Mesothelial cell of epicardium (in vitro differentiated cells): ENCODE measurements around the gene SPC24. TPM values are rescaled to one million over a fixed set of nuclear protein-coding genes. Genes with fewer than 3 reads are reported as not detected.
A peak's percentile ranks its signal among the peaks of the same experiment; 100 is the strongest.
"Not testable (repeated sequence)": the region's sequence is repeated elsewhere in the genome, so short reads cannot be mapped to it uniquely, and the experiment has no call there.

Experiments
- DNase-seq, 2 experiments: peaks; one replicate each; pipeline ENCODE4 v3.0.0; 2021; ENCODE audit warnings: low spot score in 2 of 2; ENCODE audit not compliant: unreplicated experiment in 2 of 2
- H3K27ac Mint-ChIP-seq: 2 replicates; pipeline ENCODE4 v1.8.0; 2021; ENCODE audit warnings: mixed read lengths
- H3K27me3 Mint-ChIP-seq: 2 replicates; pipeline ENCODE4 v1.8.0; 2021; ENCODE audit warnings: low read depth, mixed read lengths
- H3K36me3 Mint-ChIP-seq: 2 replicates; pipeline ENCODE4 v1.8.0; 2021; ENCODE audit warnings: mixed read lengths
- H3K4me1 Mint-ChIP-seq: 2 replicates; pipeline ENCODE4 v1.8.0; 2021; ENCODE audit warnings: mixed read lengths
- H3K4me3 Mint-ChIP-seq: 2 replicates; pipeline ENCODE4 v1.8.0; 2021; ENCODE audit warnings: mild to moderate bottlenecking, moderate library complexity, mixed read lengths
- H3K9me3 Mint-ChIP-seq: 2 replicates; pipeline ENCODE4 v1.8.0; 2021; ENCODE audit warnings: mixed read lengths
- total RNA-seq: library from RNA; stranded (reverse); gene quantifications from 3 replicates; pipeline ENCODE4 v1.2.1, GENCODE V29; 2021
- TF ChIP-seq, protein P1 (sequence below): fragments of 200-600 bp; sonication (generic); IDR thresholded peaks from one replicate; pipeline ENCODE4 v1.5.0; 2021; ENCODE audit warnings: antibody characterized with exemption; ENCODE audit not compliant: unreplicated experiment

The SPC24 gene
- total RNA-seq, 1 donor from 2014 or later = 22.0 TPM

DNA sequence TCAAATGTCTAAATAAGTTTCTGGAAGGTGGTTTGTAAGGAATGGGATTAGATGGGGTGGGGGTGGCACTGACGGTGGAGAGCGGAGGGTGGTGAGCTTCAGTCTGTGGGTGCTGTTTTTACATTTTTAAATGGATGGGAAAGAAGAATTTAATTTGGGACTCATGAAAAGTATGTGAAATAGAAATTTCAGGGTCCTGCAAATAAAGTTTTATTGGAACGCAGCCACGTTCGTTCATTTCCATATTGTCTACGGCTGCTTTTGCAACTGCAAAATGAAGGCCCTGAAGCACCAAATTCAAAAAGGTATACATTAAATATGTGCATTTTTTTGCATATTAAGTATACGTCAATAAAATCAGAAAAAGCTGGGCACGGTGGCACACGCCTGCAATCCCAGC lies 31.9 kb upstream of the SPC24 start:
- Mint-ChIP-seq H3K9me3 (peaks cover 5% of the 10 kb centered on the region), H3K36me3 (peaks cover 32% of the 10 kb centered on the region), H3K4me3 (no peak overlapping the region), H3K27me3 (no peaks in the 10 kb centered on the region), H3K27ac (peak overlapping the region; percentile 32), H3K4me1 (peaks cover 6% of the 10 kb centered on the region)
- no peak for DNase-seq
- TF ChIP-seq, protein P1, sequence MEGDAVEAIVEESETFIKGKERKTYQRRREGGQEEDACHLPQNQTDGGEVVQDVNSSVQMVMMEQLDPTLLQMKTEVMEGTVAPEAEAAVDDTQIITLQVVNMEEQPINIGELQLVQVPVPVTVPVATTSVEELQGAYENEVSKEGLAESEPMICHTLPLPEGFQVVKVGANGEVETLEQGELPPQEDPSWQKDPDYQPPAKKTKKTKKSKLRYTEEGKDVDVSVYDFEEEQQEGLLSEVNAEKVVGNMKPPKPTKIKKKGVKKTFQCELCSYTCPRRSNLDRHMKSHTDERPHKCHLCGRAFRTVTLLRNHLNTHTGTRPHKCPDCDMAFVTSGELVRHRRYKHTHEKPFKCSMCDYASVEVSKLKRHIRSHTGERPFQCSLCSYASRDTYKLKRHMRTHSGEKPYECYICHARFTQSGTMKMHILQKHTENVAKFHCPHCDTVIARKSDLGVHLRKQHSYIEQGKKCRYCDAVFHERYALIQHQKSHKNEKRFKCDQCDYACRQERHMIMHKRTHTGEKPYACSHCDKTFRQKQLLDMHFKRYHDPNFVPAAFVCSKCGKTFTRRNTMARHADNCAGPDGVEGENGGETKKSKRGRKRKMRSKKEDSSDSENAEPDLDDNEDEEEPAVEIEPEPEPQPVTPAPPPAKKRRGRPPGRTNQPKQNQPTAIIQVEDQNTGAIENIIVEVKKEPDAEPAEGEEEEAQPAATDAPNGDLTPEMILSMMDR = no peak

DNA sequence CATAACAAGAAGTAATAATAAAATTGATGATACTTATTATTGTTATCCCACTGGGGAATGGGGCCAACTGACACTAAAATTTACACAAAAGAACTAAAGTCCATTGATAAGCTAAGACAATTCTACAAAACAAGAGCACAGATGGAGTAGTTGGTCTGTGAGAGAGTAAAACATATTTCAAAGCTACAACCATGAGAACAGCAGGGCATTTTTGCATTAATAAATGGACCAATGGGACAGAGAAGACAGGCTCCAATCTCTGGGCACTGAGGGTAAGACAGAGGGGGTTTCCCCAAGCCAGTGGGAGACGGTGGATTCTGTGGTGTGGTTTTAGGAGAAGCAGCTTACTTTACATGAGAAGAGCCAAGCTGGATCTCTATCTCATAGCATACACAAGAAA lies 27.4 kb upstream of the SPC24 start:
- TF ChIP-seq, protein P1 = no peak
- Mint-ChIP-seq H3K27me3 (no peaks in the 10 kb centered on the region), H3K4me1 (peaks cover 1% of the 10 kb centered on the region), H3K27ac (no peak overlapping the region), H3K4me3 (no peak overlapping the region), H3K36me3 (peaks cover 29% of the 10 kb centered on the region), H3K9me3 (peaks cover 5% of the 10 kb centered on the region)
- no peak for DNase-seq

DNA sequence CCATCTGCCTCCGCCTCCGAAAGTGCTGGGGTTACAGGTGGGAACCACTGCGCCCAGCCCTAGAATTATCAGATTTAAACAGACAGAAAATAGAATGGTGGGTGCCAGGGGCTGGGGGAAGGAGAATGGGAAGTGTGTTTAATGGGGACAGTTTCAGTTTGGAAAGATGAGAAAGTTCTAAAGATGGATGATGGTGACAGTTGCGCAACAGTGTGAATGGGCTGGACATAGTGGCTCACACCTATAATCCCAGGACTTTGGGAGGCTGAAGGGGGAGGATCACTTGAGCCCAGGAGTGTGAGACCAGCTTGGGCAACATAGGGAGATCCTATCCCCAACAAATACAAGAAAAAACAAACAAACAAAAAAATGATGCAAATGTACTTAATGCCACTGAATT lies 25.9 kb upstream of the SPC24 start:
- TF ChIP-seq, protein P1 = no peak
- H3K4me3 Mint-ChIP-seq = no peak overlapping the region
- peak overlapping the region; percentile 35 for H3K27ac Mint-ChIP-seq
- H3K9me3 Mint-ChIP-seq = peaks cover 5% of the 10 kb centered on the region
- DNase-seq = no peak
- peaks cover 1% of the 10 kb centered on the region for H3K4me1 Mint-ChIP-seq
- no peaks in the 10 kb centered on the region for H3K27me3 Mint-ChIP-seq
- peaks cover 28% of the 10 kb centered on the region for H3K36me3 Mint-ChIP-seq

DNA sequence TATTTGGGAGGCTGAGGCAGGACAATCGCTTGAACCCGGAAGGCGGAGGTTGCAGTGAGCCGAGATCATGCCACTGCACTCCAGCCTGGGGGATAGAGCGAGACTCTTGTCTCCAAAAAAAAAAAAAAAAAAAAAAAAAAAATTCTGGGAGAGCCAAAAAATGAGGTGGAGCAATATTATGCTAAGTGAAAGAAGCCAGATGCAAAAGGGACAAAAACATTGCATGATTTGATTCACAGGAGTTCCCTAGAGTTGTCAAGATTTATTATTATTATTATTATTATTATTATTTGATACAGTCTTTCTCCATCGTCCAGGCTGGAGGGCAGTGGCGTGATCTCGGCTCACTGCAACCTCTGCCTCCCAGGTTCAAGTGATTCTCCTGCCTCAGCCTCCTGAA lies 25.4 kb upstream of the SPC24 start:
- H3K27me3 Mint-ChIP-seq, H3K4me3 Mint-ChIP-seq, H3K4me1 Mint-ChIP-seq, H3K9me3 Mint-ChIP-seq, H3K27ac Mint-ChIP-seq, DNase-seq: not testable (repeated sequence)
- H3K36me3 Mint-ChIP-seq = peaks cover 33% of the 10 kb centered on the region

DNA sequence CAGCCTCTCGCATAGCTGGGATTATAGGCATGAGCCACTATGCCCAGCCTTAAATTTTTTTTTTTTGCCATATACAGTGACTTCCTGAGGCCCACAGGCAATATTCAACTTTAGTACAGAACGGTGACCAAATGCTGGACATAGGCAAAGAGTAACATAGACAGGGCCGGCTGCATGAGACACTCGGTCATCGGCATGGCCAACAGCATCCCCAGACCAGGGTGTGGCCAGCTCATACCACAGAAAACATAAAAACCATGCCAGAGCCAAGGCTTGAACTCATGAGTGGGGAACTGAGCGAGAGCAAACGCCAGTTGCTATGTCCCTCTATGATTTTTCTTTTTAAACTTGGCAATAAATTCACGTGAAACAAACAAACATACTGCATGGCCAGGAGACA lies 24.8 kb upstream of the SPC24 start:
- TF ChIP-seq, protein P1 = no peak
- H3K27ac Mint-ChIP-seq = no peak overlapping the region
- no peak overlapping the region for H3K4me3 Mint-ChIP-seq

DNA sequence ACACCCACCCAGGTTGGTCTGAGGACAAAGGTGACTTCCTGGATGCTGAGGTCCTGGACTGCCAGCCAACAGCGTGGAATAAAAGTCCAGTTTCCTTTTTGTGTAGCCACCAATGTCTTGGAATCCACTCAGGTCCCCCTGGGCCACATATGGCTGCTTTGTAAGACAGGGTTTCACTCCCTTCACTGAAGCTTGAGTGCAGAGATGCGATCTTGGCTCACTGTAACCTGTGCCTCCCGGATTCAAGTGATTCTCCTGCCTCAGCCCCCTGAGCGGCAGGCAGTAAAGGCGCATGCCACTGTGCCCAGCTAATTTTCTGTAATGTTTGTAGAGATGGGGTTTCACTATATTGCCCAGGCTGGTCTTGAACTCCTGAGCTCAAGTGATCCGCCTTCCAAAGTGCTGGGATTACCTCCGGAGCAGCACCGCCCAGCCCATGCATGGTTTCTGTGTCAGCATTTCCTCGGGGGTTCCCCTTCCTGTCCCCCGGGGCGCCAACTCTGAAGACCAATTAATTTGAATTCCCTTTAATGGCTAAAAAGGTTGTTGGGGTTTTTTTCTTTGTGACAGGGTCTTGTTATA lies 24.2 kb upstream of the SPC24 start:
- no peak overlapping the region for H3K27ac Mint-ChIP-seq
- peaks cover 5% of the 10 kb centered on the region for H3K9me3 Mint-ChIP-seq
- TF ChIP-seq, protein P1 = no peak
- H3K4me3 Mint-ChIP-seq = no peak overlapping the region
- H3K36me3 Mint-ChIP-seq = peaks cover 33% of the 10 kb centered on the region
- no peaks in the 10 kb centered on the region for H3K4me1 Mint-ChIP-seq
- no peak for DNase-seq
- H3K27me3 Mint-ChIP-seq = no peaks in the 10 kb centered on the region

More for the DNA sequence above, 24.8 kb upstream of the SPC24 start:
- Mint-ChIP-seq H3K27me3 (no peaks in the 10 kb centered on the region), H3K4me1 (no peaks in the 10 kb centered on the region), H3K36me3 (peaks cover 33% of the 10 kb centered on the region), H3K9me3 (peaks cover 5% of the 10 kb centered on the region)
- no peak for DNase-seq

DNA sequence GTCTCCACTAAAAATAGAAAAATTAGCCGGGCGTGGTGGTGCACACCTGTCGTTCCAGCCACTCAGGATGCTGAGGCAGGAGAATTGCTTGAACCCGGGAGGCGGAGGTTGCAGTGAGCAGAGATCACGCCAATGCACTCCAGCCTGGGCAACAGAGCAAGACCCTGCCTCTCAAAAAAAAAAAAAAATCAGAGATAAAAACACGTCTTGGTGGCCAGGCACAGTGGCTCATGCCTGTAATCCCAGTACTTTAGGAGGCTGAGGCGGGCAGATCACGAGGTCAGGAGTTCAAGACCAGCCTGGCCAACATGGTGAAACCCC lies 23.5 kb upstream of the SPC24 start:
- not testable (repeated sequence) for DNase-seq, H3K4me1 Mint-ChIP-seq, H3K4me3 Mint-ChIP-seq, H3K27ac Mint-ChIP-seq, H3K9me3 Mint-ChIP-seq, H3K27me3 Mint-ChIP-seq
- H3K36me3 Mint-ChIP-seq = peaks cover 32% of the 10 kb centered on the region
